Endothelial cell of umbilical vein (primary cell): Measurements from ENCODE around the gene PRR15L. TPM values are rescaled to one million over a fixed set of nuclear protein-coding genes. Genes with fewer than 3 reads are reported as not detected.

Source experiments
- BruUV-seq: library from RNA; stranded (reverse); fragments of 400-500 nt; replicated peaks from 2 replicates; lab custom pipeline; 2021; lab: Mats Ljungman, UMichigan
- CTCF ChIA-PET: fragments of 300-600, 350-600 bp; sonication (Branson Sonifier 250); formaldehyde crosslinking; loops from one replicate; lab custom pipeline; 2021; ENCODE audit warnings: antibody characterized with exemption, inconsistent platforms; lab: Charles Lee
- POLR2A ChIA-PET: fragments of 300-600, 350-600 bp; sonication (Branson Sonifier 250); formaldehyde crosslinking; loops from one replicate; lab custom pipeline; 2021; ENCODE audit warnings: antibody characterized with exemption, inconsistent platforms; lab: Charles Lee
- DNase-seq: peaks from one replicate; pipeline ENCODE4 v3.0.0-alpha.2; 2011; ENCODE audit warnings: low read depth, low spot score
- FAIRE-seq: peaks from 2 replicates; lab custom pipeline; 2011; peaks lifted over from hg19 to GRCh38; lab: Jason Lieb, UNC
- H2AFZ ChIP-seq: 2 replicates; pipeline ENCODE4 v1.6.0; 2012; ENCODE audit warnings: low read depth, low read length, control low read depth, inconsistent platforms
- H3K27ac ChIP-seq: 2 replicates; pipeline ENCODE4 v1.5.1; 2011; ENCODE audit warnings: low read depth, mild to moderate bottlenecking, control low read depth, low read length, moderate library complexity; ENCODE audit not compliant: insufficient read depth
- H3K27me3 ChIP-seq, 2 experiments: 2 replicates each; pipeline versions ENCODE4 v1.6.0 to v1.6.1; 2011; ENCODE audit warnings: low read length in 2 of 2, mixed read lengths in 1 of 2; ENCODE audit not compliant: control insufficient read depth in 2 of 2, insufficient read depth in 2 of 2
- H3K36me3 ChIP-seq, 2 experiments: 2 replicates in 1 of 2; 3 replicates in 1 of 2; pipeline ENCODE4 v1.5.1; 2011; ENCODE audit warnings: low read length in 2 of 2, mild to moderate bottlenecking in 1 of 2, moderate library complexity in 1 of 2; ENCODE audit not compliant: control insufficient read depth in 2 of 2, insufficient read depth in 2 of 2; ENCODE audit errors: extremely low read depth in 1 of 2
- H3K4me1 ChIP-seq: 3 replicates; pipeline ENCODE4 v1.5.1; 2011; ENCODE audit warnings: mild to moderate bottlenecking, low read length; ENCODE audit not compliant: control insufficient read depth, insufficient read depth; ENCODE audit errors: extremely low read depth
- H3K4me2 ChIP-seq: 2 replicates; pipeline ENCODE4 v1.6.1; 2011; ENCODE audit warnings: low read length, control low read depth, mixed read lengths; ENCODE audit not compliant: insufficient read depth
- H3K4me3 ChIP-seq, 3 experiments: fragments of 200-600 bp in 1 of 3; sonication (generic), shearing (Covaris generic) in 1 of 3; replicated peaks in 1 of 3; 2 replicates each; pipeline ENCODE4 v1.5.1; 2011 to 2016; ENCODE audit warnings: control low read depth in 3 of 3, low read length in 3 of 3, mild to moderate bottlenecking in 2 of 3, inconsistent platforms in 1 of 3, low read depth in 1 of 3, moderate library complexity in 1 of 3; ENCODE audit not compliant: insufficient read depth in 1 of 3
- H3K79me2 ChIP-seq: 2 replicates; pipeline ENCODE4 v1.6.0; 2012; ENCODE audit warnings: low read length, inconsistent platforms; ENCODE audit not compliant: control insufficient read depth, insufficient read depth
- H3K9ac ChIP-seq: replicated peaks from 2 replicates; pipeline ENCODE3; 2011; ENCODE audit warnings: low read length, control low read depth; ENCODE audit not compliant: insufficient read depth; ENCODE audit errors: extremely low read depth
- H3K9me1 ChIP-seq: replicated peaks from 3 replicates; pipeline ENCODE4 v1.6.0; 2011; ENCODE audit warnings: mild to moderate bottlenecking, low read length; ENCODE audit not compliant: control insufficient read depth, insufficient read depth; ENCODE audit errors: extremely low read depth
- H3K9me3 ChIP-seq: replicated peaks from 2 replicates; pipeline ENCODE4 v1.5.1; 2012; ENCODE audit warnings: low read length, inconsistent platforms; ENCODE audit not compliant: control insufficient read depth, insufficient read depth
- H4K20me1 ChIP-seq: replicated peaks from 2 replicates; pipeline ENCODE3; 2011; ENCODE audit warnings: mild to moderate bottlenecking, low read length; ENCODE audit not compliant: control insufficient read depth, insufficient read depth; ENCODE audit errors: extremely low read depth
- EZH2 ChIP-seq: IDR thresholded peaks from 2 replicates; pipeline ENCODE4 v1.6.1; 2012; ENCODE audit warnings: borderline replicate concordance, low read depth, mild to moderate bottlenecking, moderate library complexity, low read length, inconsistent platforms; ENCODE audit not compliant: severe bottlenecking
- FOS ChIP-seq: IDR thresholded peaks from 2 replicates; pipeline ENCODE4 v1.6.1; 2011; ENCODE audit warnings: mild to moderate bottlenecking, low read length, moderate library complexity, borderline replicate concordance; ENCODE audit not compliant: insufficient read depth
- GATA2 ChIP-seq: IDR thresholded peaks from 2 replicates; pipeline ENCODE4 v1.7.0; 2011; ENCODE audit warnings: low read depth, mild to moderate bottlenecking, moderate library complexity, mixed read lengths, low read length; ENCODE audit not compliant: insufficient read length, insufficient read depth
- JUN ChIP-seq: IDR thresholded peaks from 2 replicates; pipeline ENCODE4 v1.6.1; 2011; ENCODE audit warnings: borderline replicate concordance, low read depth; ENCODE audit not compliant: insufficient read length, insufficient read depth
- POLR2A ChIP-seq: IDR thresholded peaks from 2 replicates; pipeline ENCODE4 v1.6.1; 2012; ENCODE audit warnings: low read depth, mild to moderate bottlenecking, control low read depth, low read length
- POLR2AphosphoS5 ChIP-seq: IDR thresholded peaks from 2 replicates; pipeline ENCODE4 v1.6.1; 2012; ENCODE audit warnings: low read depth, mild to moderate bottlenecking, control low read depth, low read length, moderate library complexity; ENCODE audit not compliant: insufficient read depth
- dilution Hi-C: fragments of 300-500 bp; cut with MboI; formaldehyde crosslinking; loops from one replicate; pipeline ENCODE4 v1.15.0; 2019; ENCODE audit warnings: low sequenced_read_pairs; ENCODE audit not compliant: extremely low pct_ligation_motif_present
- intact Hi-C: fragments of 100-400 bp; cut with micrococcal nuclease; formaldehyde crosslinking; loops from one replicate; pipeline ENCODE4 v1.10.0; 2022
- polyA plus RNA-seq, 4 experiments: library from polyadenylated mRNA; depleted of rRNA in 3 of 4; stranded (reverse) in 3 of 4; unstranded in 1 of 4; fragments of >200 nt; gene quantifications; 2 replicates each; pipeline versions ENCODE4 v1.2.1 to v1.2.3, GENCODE V29; 2011 to 2012; ENCODE audit warnings: missing spikeins in 1 of 4
- total RNA-seq: library from RNA; stranded (reverse); gene quantifications from 2 replicates; pipeline ENCODE4 v1.2.3, GENCODE V29; 2021
- TF ChIP-seq, protein P1 (sequence below): IDR thresholded peaks from 2 replicates; pipeline ENCODE4 v1.6.1; 2011; ENCODE audit not compliant: insufficient read depth, insufficient read length
- TF ChIP-seq, protein P2 (sequence below), 2 donors: IDR thresholded peaks; 1 replicate in 1 of 2; 2 replicates in 1 of 2; pipeline ENCODE4 v1.5.1; 2011; ENCODE audit warnings: low read length in 2 of 2, mild to moderate bottlenecking in 2 of 2, moderate library complexity in 2 of 2, control low read depth in 1 of 2, inconsistent platforms in 1 of 2, low read depth in 1 of 2; ENCODE audit not compliant: insufficient read depth in 1 of 2; ENCODE audit errors: extremely low read depth in 1 of 2

Gene PRR15L
- total and polyA plus RNA-seq, 2 donors (not counting 3 experiments of a cell fraction or from before 2014, with no cell fraction given), result not detected

DNA sequence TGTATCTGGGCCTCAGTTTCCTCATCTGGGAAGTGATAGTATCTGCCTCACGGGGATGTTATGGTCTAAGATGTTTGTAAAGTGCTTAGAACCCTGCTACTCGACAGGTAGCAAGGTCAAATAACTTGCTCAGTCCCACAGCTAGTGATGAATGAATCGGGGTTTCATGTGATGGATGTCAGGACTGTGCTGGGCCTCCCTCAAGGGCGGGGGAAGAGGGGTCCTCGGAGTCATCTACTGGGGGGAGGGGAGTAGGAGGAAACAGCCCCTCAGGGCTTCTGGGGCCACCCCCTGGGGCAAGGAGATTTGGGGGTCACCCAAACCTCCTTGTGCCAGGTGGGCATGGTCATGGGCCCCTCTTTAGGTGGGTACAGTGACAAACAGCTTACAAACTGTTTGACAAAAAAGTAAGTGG is 15.6 kb downstream of the PRR15L start:
- Histone ChIP-seq H3K36me3 (peaks cover 0 to 4% of the 10 kb centered on the region in 2 experiments), H3K4me2 (peak overlapping the region; percentile 91), H3K9me1 (no peaks in the 10 kb centered on the region), H4K20me1 (no peaks in the 10 kb centered on the region), H3K79me2 (peaks cover 5% of the 10 kb centered on the region), H3K9ac (peak overlapping the region; percentile 77), H3K9me3 (no peaks in the 10 kb centered on the region), H3K27ac (peak overlapping the region; percentile 47), H3K27me3 (no peaks in the 10 kb centered on the region), H3K4me3 (peak overlapping the region; percentile 63 to 85 (median 84)), H3K4me1 (peaks cover 15% of the 10 kb centered on the region), H2AFZ (peak overlapping the region; percentile 81)
- CTCF ChIA-PET, result interaction anchor here (0.8 to 1.7 kb wide), 13 partner anchors 7 to 132 kb away, joined by 3 to 8 read pairs (median 4); partner anchors contain the start of genes CDK5RAP3, LRRC46 and MRPL10
- POLR2A ChIA-PET, result no interaction called here
- DNase-seq, result peak; percentile 6
- BruUV-seq, result no TSS peak
- TF ChIP-seq, protein P1, sequence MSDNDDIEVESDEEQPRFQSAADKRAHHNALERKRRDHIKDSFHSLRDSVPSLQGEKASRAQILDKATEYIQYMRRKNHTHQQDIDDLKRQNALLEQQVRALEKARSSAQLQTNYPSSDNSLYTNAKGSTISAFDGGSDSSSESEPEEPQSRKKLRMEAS, result no peak
- no peak for TF ChIP-seq POLR2AphosphoS5
- TF ChIP-seq, protein P2, sequence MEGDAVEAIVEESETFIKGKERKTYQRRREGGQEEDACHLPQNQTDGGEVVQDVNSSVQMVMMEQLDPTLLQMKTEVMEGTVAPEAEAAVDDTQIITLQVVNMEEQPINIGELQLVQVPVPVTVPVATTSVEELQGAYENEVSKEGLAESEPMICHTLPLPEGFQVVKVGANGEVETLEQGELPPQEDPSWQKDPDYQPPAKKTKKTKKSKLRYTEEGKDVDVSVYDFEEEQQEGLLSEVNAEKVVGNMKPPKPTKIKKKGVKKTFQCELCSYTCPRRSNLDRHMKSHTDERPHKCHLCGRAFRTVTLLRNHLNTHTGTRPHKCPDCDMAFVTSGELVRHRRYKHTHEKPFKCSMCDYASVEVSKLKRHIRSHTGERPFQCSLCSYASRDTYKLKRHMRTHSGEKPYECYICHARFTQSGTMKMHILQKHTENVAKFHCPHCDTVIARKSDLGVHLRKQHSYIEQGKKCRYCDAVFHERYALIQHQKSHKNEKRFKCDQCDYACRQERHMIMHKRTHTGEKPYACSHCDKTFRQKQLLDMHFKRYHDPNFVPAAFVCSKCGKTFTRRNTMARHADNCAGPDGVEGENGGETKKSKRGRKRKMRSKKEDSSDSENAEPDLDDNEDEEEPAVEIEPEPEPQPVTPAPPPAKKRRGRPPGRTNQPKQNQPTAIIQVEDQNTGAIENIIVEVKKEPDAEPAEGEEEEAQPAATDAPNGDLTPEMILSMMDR (IDR thresholded peaks at IDR 0.05; ENCODE audit: extremely low read depth in 1 of 2, insufficient read depth in 1 of 2, low read depth in 1 of 2, low read length in 2 of 2), result no peak
- TF ChIP-seq GATA2, result no peak
- no peak for TF ChIP-seq POLR2A
- no peak for TF ChIP-seq EZH2
- TF ChIP-seq FOS, result no peak
- TF ChIP-seq JUN, result no peak
- intact Hi-C loops, result no loop called here
- FAIRE-seq, result no peak
- dilution Hi-C loops, result no loop called here
